GM21576 (cell line): ENCODE measurements around the gene DBN1.

Experiments
- ATAC-seq: cut with Tn5 transposase; IDR thresholded peaks from one replicate; pipeline ENCODE4 v1.9.1; 2021; ENCODE audit warnings: mild to moderate bottlenecking, moderate library complexity; ENCODE audit not compliant: unreplicated experiment

Gene DBN1

GRCh38 chr5:177410575-177410974 lies 62.9 kb downstream of the DBN1 start:
- ATAC-seq, result no peak

DNA sequence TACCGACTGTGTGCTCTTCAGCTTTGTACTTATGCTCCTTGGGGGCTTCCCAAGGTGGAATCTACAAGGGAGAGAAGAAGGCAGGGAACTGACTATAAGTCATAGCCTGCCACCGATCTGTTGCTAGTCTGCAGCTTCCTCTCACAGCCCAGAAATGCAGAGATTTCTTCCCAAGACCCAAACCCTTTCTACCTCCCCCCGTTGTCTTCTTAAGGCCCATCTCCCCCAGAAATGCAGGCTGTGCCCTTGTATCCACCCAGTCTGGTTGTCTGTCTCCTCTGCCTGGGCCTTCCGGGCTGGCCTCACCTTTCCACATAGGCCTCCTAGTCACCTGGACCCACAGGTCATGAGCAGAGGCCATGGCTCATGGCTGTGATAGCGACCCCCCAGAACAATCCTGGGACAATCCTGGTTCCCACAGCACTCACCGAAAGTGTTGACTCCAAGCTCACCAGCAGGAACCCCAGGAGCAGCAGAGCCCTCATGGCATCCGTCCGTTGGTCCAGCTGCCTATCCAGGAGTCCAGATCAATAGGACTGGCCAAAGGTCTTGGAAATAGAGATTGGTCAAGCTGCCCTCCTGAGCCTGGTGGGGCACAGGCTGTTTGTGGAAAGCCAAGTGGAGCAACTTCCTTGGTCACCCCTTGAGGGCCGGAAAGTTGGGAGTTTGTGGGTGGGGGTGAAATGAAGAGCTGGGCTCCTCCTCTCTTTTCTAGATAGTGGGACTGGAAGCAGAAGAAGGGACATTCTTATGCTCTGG lies 64.2 kb downstream of the DBN1 start, which contains the start of gene F12:
Gene F12 (minus strand): TSS at position 522 of the 759 bp plus-strand sequence. CDS start 37 bp downstream, at position 485.
- no peak for ATAC-seq
